ENCODE data around the gene NPAS2.

DNA sequence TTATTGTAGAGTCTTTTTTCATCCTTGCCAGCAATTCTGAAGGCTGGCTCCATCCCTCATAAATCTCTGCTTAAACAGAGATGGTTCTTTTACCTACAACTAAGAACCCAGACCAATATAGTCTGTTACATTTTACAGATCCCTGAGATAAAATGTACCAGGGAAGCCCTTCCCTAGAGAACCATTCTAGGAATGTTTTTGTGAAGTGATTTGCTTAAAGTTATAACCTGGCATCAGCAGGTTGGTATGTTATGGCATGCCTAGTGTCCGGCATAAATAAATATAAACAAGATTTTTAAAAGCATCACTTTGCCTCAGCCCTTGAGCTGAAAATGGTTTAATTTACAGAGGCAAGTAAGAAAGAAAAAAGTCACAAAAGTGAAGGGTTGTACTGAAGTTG, 18.5 kb upstream of the NPAS2 start:
- TF ChIP-seq FOS (IDR thresholded peaks at IDR 0.05; ENCODE audit: borderline replicate concordance, insufficient read depth, low read length) (no peak), POLR2A (IDR thresholded peaks at IDR 0.05; ENCODE audit: low read depth, low read length) (no peak)
- TF ChIP-seq, protein P1, sequence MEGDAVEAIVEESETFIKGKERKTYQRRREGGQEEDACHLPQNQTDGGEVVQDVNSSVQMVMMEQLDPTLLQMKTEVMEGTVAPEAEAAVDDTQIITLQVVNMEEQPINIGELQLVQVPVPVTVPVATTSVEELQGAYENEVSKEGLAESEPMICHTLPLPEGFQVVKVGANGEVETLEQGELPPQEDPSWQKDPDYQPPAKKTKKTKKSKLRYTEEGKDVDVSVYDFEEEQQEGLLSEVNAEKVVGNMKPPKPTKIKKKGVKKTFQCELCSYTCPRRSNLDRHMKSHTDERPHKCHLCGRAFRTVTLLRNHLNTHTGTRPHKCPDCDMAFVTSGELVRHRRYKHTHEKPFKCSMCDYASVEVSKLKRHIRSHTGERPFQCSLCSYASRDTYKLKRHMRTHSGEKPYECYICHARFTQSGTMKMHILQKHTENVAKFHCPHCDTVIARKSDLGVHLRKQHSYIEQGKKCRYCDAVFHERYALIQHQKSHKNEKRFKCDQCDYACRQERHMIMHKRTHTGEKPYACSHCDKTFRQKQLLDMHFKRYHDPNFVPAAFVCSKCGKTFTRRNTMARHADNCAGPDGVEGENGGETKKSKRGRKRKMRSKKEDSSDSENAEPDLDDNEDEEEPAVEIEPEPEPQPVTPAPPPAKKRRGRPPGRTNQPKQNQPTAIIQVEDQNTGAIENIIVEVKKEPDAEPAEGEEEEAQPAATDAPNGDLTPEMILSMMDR (IDR thresholded peaks at IDR 0.05; ENCODE audit: extremely low read depth in 1 of 2, insufficient read depth in 1 of 2, low read depth in 1 of 2, low read length in 2 of 2) = no peak
